K562 (cell line): ENCODE measurements around the gene TYMP. TPM values are rescaled to one million over a fixed set of nuclear protein-coding genes. Genes with fewer than 3 reads are reported as not detected.

Source experiments
- ATAC-seq: fragments of 200-7000 bp; cut with Tn5 transposase; 3 replicates; pipeline ENCODE4 v1.9.1; 2020; ENCODE audit warnings: moderate library complexity
- BruUV-seq: library from RNA; stranded (reverse); fragments of 400-500 nt; replicated peaks from 2 replicates; lab custom pipeline; 2021; lab: Mats Ljungman, UMichigan
- CTCF ChIA-PET: fragments of 300-600 bp; formaldehyde crosslinking; extraction: SDS; loops from one replicate; lab custom pipeline; 2021; ENCODE audit warnings: low intra/inter-chr PET ratio; lab: Yijun Ruan, JAX
- POLR2A ChIA-PET: fragments of 300-600, 350-650 bp; sonication (Branson Sonifier 250); formaldehyde crosslinking; extraction: SDS; loops from one replicate; lab custom pipeline; 2021; ENCODE audit warnings: antibody characterized with exemption, inconsistent platforms; lab: Yijun Ruan, JAX
- DNase-seq, 4 experiments: peaks; one replicate each; pipeline versions ENCODE4 v3.0.0 to v3.0.0-alpha.2; 2011 to 2018; ENCODE audit warnings: low spot score in 3 of 4, mixed read lengths in 3 of 4; ENCODE audit errors: extremely low read depth in 1 of 4
- FAIRE-seq: peaks from 2 replicates; lab custom pipeline; 2011; peaks lifted over from hg19 to GRCh38; lab: Jason Lieb, UNC
- H2AFZ ChIP-seq: 2 replicates; pipeline ENCODE4 v1.6.0; 2011; ENCODE audit warnings: low read depth, low read length, control low read depth, inconsistent platforms
- H3K27ac ChIP-seq: fragments of 200-600 bp; 3 replicates; pipeline ENCODE4 v1.8.0; 2011; ENCODE audit warnings: low read depth, mild to moderate bottlenecking, control low read depth, inconsistent platforms, low read length, moderate library complexity, mixed read lengths; ENCODE audit errors: extremely low read depth
- H3K27me3 ChIP-seq, 2 experiments: fragments of 300-600 bp in 1 of 2; 2 replicates in 1 of 2; 3 replicates in 1 of 2; pipeline versions ENCODE4 v1.6.0 to v1.8.0; 2011; ENCODE audit warnings: inconsistent platforms in 2 of 2, low read length in 2 of 2, mild to moderate bottlenecking in 1 of 2, mixed read lengths in 1 of 2, moderate library complexity in 1 of 2; ENCODE audit not compliant: control insufficient read depth in 2 of 2, insufficient read depth in 2 of 2
- H3K36me3 ChIP-seq: fragments of 300-600 bp; 3 replicates; pipeline ENCODE4 v1.8.0; 2011; ENCODE audit warnings: mild to moderate bottlenecking, low read length, inconsistent platforms; ENCODE audit not compliant: control insufficient read depth, insufficient read depth
- H3K4me1 ChIP-seq, 2 experiments: fragments of 200-600 bp in 1 of 2; replicated peaks in 1 of 2; 2 replicates in 1 of 2; 3 replicates in 1 of 2; pipeline versions ENCODE4 v1.5.1 to v1.8.0; 2011; ENCODE audit warnings: inconsistent platforms in 2 of 2, low read length in 2 of 2, mild to moderate bottlenecking in 1 of 2, mixed read lengths in 1 of 2, moderate library complexity in 1 of 2; ENCODE audit not compliant: control insufficient read depth in 2 of 2, insufficient read depth in 2 of 2
- H3K4me2 ChIP-seq: 2 replicates; pipeline ENCODE4 v1.6.1; 2011; ENCODE audit warnings: low read length, control low read depth, inconsistent platforms, mixed read lengths; ENCODE audit not compliant: insufficient read depth
- H3K4me3 ChIP-seq: fragments of 200-600 bp; sonication (generic), shearing (Covaris generic); 2 replicates; pipeline ENCODE4 v1.5.1; 2016; ENCODE audit warnings: control low read depth, inconsistent platforms
- H3K79me2 ChIP-seq: fragments of 200-600 bp; 3 replicates; pipeline ENCODE4 v1.8.0; 2011; ENCODE audit warnings: low read length, inconsistent platforms; ENCODE audit not compliant: control insufficient read depth, insufficient read depth
- H3K9ac ChIP-seq, 2 experiments: 2 replicates each; pipeline versions ENCODE4 v1.6.0 to v1.6.1; 2011; ENCODE audit warnings: low read depth in 2 of 2, low read length in 2 of 2, control low read depth in 1 of 2, inconsistent platforms in 1 of 2, mild to moderate bottlenecking in 1 of 2, mixed read lengths in 1 of 2; ENCODE audit not compliant: insufficient read depth in 1 of 2
- H3K9me1 ChIP-seq: one replicate; pipeline ENCODE4 v1.6.0; 2011; ENCODE audit warnings: inconsistent platforms, mild to moderate bottlenecking, low read length, moderate library complexity; ENCODE audit not compliant: control insufficient read depth, insufficient read depth
- H3K9me3 ChIP-seq: replicated peaks from 2 replicates; pipeline ENCODE4 v1.5.1; 2011; ENCODE audit warnings: low read depth, low read length, inconsistent platforms; ENCODE audit not compliant: control insufficient read depth, insufficient read depth
- H4K20me1 ChIP-seq: replicated peaks from 2 replicates; pipeline ENCODE4 v1.6.1; 2011; ENCODE audit warnings: low read length, inconsistent platforms, mixed read lengths; ENCODE audit not compliant: control insufficient read depth, insufficient read depth
- ATF6 ChIP-seq: sonication (generic); formaldehyde crosslinking; IDR thresholded peaks from 2 replicates; pipeline ENCODE4 v1.4.0; 2020; ENCODE audit warnings: mild to moderate bottlenecking, missing genetic modification reagents
- EWSR1 ChIP-seq: fragments of 450-650 bp; IDR thresholded peaks from 2 replicates; pipeline ENCODE4 v1.6.1; 2018; ENCODE audit warnings: borderline replicate concordance, mild to moderate bottlenecking, low read depth, moderate library complexity; ENCODE audit not compliant: partially characterized antibody
- EZH2 ChIP-seq: IDR thresholded peaks from 2 replicates; pipeline ENCODE4 v1.6.1; 2012; ENCODE audit warnings: low read depth, mild to moderate bottlenecking, inconsistent platforms, low read length, borderline replicate concordance
- MECOM ChIP-seq: fragments of 250-450 bp; sonication (Bioruptor Pico); IDR thresholded peaks from 2 replicates; pipeline ENCODE4 v1.8.0; 2022; ENCODE audit warnings: inconsistent platforms
- NR2F6 ChIP-seq: fragments of 450-650 bp; formaldehyde crosslinking; IDR thresholded peaks from 2 replicates; pipeline ENCODE4 v1.4.0; 2020; ENCODE audit warnings: mild to moderate bottlenecking
- POLR2G ChIP-seq: fragments of 200-400 bp; formaldehyde crosslinking; IDR thresholded peaks from 2 replicates; pipeline ENCODE4 v1.6.1; 2017; ENCODE audit warnings: low read depth, mild to moderate bottlenecking, antibody characterized with exemption, low read length, moderate library complexity
- RBFOX2 ChIP-seq: fragments of 200-400 bp; formaldehyde crosslinking; IDR thresholded peaks from 2 replicates; pipeline ENCODE4 v1.6.1; 2017; ENCODE audit warnings: low read depth, mild to moderate bottlenecking, low read length, moderate library complexity
- RCOR1 ChIP-seq, 2 experiments: IDR thresholded peaks; 2 replicates each; pipeline ENCODE4 v1.6.1; 2012; ENCODE audit warnings: low read depth in 2 of 2, low read length in 2 of 2, borderline replicate concordance in 1 of 2, improper control_type of control experiment in 1 of 2
- ZNF277 ChIP-seq: fragments of 250-450 bp; sonication (Bioruptor Pico); IDR thresholded peaks from 2 replicates; pipeline ENCODE4 v1.8.0; 2022; ENCODE audit warnings: inconsistent platforms, mild to moderate bottlenecking, moderate library complexity, borderline replicate concordance
- WGBS: fragments of 100-300 bp; shearing (Covaris generic); methylation state at CpG from one replicate; pipeline ENCODE4 v1.1.6; 2016; ENCODE audit warnings: low coverage, mixed read lengths; ENCODE audit not compliant: insufficient coverage; ENCODE audit errors: missing lambda C conversion rate; 5-methylcytosine and 5-hydroxymethylcytosine counted together
- in situ Hi-C: fragments of 300-500 bp; cut with MboI; formaldehyde crosslinking; loops from 4 replicates; pipeline ENCODE4 v1.15.0; 2018; ENCODE audit warnings: inconsistent platforms, mixed read lengths
- intact Hi-C: fragments of 100-400 bp; cut with micrococcal nuclease; formaldehyde crosslinking; loops from 2 replicates; pipeline ENCODE4 v1.14.2; 2022
- polyA plus RNA-seq, 8 experiments: library from polyadenylated mRNA; depleted of rRNA in 4 of 8; stranded (reverse) in 5 of 8; unstranded in 3 of 8; fragments of >200 nt; fragmentation: Nextera tagmentation in 2 of 8; fragmentation: Illumina TruSeq in 1 of 8; extraction: Ambion mirVana in 2 of 8; extraction: Trizol in 1 of 8; gene quantifications; 2 replicates each; pipeline versions ENCODE4 v1.2.1 to v1.2.3, GENCODE V29; 2011 to 2014; ENCODE audit warnings: inconsistent platforms in 1 of 8, missing spikeins in 1 of 8
- total RNA-seq, 7 experiments: library from RNA; depleted of rRNA in 6 of 7; stranded (reverse); fragments of >200 nt in 6 of 7; fragmentation: Illumina TruSeq in 2 of 7; extraction: Trizol in 2 of 7; gene quantifications; 2 replicates each; pipeline versions ENCODE4 v1.2.1 to v1.2.3, GENCODE V29; 2011 to 2021; ENCODE audit warnings: low replicate concordance in 1 of 7
- TF ChIP-seq, protein P1 (sequence below): sonication (generic); formaldehyde crosslinking; IDR thresholded peaks from 2 replicates; pipeline ENCODE4 v1.8.0; 2022; ENCODE audit warnings: mild to moderate bottlenecking, missing genetic modification reagents, borderline replicate concordance
- TF ChIP-seq, protein P2 (sequence below): sonication (generic); formaldehyde crosslinking; IDR thresholded peaks from 2 replicates; pipeline ENCODE4 v1.5.0; 2020; ENCODE audit warnings: missing genetic modification reagents

Gene TYMP
- total and polyA plus RNA-seq, 9 of the 15 experiments (the other 6 are each of a cell fraction or from before 2014, with no cell fraction given), result 0.03 to 4.0 (median 2.4) TPM; not detected in 4

GRCh38 chr22:50483977-50484853 is 45.6 kb downstream of the TYMP start (continued):
- peak; percentile 44 for TF ChIP-seq POLR2G

DNA sequence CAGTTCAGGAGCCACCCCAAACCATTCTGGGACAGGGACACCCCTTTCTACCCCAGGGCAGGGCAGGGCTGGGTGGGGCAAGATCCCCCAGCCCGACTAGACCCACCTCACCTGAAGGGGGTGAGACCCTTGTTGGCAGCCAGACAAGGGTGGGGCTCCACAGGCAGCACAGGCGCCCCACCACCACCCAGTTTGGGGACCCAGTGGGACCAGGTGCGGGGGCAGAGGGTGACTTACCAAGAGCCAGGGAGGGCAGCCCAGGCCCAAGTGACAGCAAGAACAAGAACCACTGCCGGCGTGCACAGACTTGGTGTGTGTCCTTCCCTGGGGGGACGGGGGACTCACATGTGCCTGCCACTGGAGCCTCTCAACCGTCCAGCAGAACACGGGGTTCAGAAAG is 46.3 kb downstream of the TYMP start:
- H3K4me2 ChIP-seq, result no peak overlapping the region
- H3K9me3 ChIP-seq, result no peaks in the 10 kb centered on the region
- H3K4me3 ChIP-seq, result no peak overlapping the region
- no peak for ATAC-seq
- H3K27ac ChIP-seq, result no peak overlapping the region
- H2AFZ ChIP-seq, result no peak overlapping the region
- DNase-seq, result no peak
- peaks cover 4 to 64% of the 10 kb centered on the region in 2 experiments; a peak in 3 of 5 replicates for H3K4me1 ChIP-seq
- peak; percentile 6; the same call in 1 of the 2 replicates for TF ChIP-seq POLR2G
- TF ChIP-seq ZNF277, result no peak
- no peak for TF ChIP-seq MECOM
- no peak for TF ChIP-seq ATF6 (CRISPR knock-in tag)
- TF ChIP-seq EWSR1, result no peak
- TF ChIP-seq, protein P1, sequence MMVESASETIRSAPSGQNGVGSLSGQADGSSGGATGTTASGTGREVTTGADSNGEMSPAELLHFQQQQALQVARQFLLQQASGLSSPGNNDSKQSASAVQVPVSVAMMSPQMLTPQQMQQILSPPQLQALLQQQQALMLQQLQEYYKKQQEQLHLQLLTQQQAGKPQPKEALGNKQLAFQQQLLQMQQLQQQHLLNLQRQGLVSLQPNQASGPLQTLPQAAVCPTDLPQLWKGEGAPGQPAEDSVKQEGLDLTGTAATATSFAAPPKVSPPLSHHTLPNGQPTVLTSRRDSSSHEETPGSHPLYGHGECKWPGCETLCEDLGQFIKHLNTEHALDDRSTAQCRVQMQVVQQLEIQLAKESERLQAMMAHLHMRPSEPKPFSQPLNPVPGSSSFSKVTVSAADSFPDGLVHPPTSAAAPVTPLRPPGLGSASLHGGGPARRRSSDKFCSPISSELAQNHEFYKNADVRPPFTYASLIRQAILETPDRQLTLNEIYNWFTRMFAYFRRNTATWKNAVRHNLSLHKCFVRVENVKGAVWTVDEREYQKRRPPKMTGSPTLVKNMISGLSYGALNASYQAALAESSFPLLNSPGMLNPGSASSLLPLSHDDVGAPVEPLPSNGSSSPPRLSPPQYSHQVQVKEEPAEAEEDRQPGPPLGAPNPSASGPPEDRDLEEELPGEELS, result no peak
- TF ChIP-seq RBFOX2, result 0 out of 2 replicates have a peak, but pooled peaks have one; percentile 1
- TF ChIP-seq EZH2, result no peak
- TF ChIP-seq NR2F6 (CRISPR knock-in tag), result no peak
- TF ChIP-seq, protein P2, sequence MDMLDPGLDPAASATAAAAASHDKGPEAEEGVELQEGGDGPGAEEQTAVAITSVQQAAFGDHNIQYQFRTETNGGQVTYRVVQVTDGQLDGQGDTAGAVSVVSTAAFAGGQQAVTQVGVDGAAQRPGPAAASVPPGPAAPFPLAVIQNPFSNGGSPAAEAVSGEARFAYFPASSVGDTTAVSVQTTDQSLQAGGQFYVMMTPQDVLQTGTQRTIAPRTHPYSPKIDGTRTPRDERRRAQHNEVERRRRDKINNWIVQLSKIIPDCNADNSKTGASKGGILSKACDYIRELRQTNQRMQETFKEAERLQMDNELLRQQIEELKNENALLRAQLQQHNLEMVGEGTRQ (CRISPR knock-in tag), result no peak
- no peak for TF ChIP-seq RCOR1 (IDR thresholded peaks at IDR 0.05; ENCODE audit: borderline replicate concordance in 1 of 2, low read depth in 2 of 2, low read length in 2 of 2)
- TF ChIP-seq, all 486 proteins: peak for 2
- in situ Hi-C loops, result no loop called here
- no TSS peak for BruUV-seq
- WGBS, result 63% methylated on average over 5 of the region's 8 CpGs
- POLR2A ChIA-PET, result interaction anchor here (0.7 to 1.4 kb wide), 6 partner anchors 10 to 123 kb away, joined by 3 to 6 read pairs (median 4); partner anchors contain the start of gene SCO2
- Histone ChIP-seq H3K36me3 (no peaks in the 10 kb centered on the region), H4K20me1 (no peaks in the 10 kb centered on the region), H3K9me1 (no peaks in the 10 kb centered on the region), H3K27me3 (no peaks in the 10 kb centered on the region), H3K9ac (0 out of 4 replicates have a peak overlapping the region, but pooled peaks of 1 of the 2 experiments have one; percentile 52), H3K79me2 (no peaks in the 10 kb centered on the region)
- CTCF ChIA-PET, result no interaction called here
- intact Hi-C loops, result no loop called here
- FAIRE-seq, result no peak
